Mesothelial cell of epicardium (in vitro differentiated cells): ENCODE data around the gene PLIN1. TPM values are rescaled to one million over a fixed set of nuclear protein-coding genes. Genes with fewer than 3 reads are reported as not detected.

ENCODE experiments used
- DNase-seq, 2 experiments: peaks; one replicate each; pipeline ENCODE4 v3.0.0; 2021; ENCODE audit warnings: low spot score in 2 of 2; ENCODE audit not compliant: unreplicated experiment in 2 of 2
- H3K27ac Mint-ChIP-seq: 2 replicates; pipeline ENCODE4 v1.8.0; 2021; ENCODE audit warnings: mixed read lengths
- H3K27me3 Mint-ChIP-seq: 2 replicates; pipeline ENCODE4 v1.8.0; 2021; ENCODE audit warnings: low read depth, mixed read lengths
- H3K36me3 Mint-ChIP-seq: 2 replicates; pipeline ENCODE4 v1.8.0; 2021; ENCODE audit warnings: mixed read lengths
- H3K4me1 Mint-ChIP-seq: 2 replicates; pipeline ENCODE4 v1.8.0; 2021; ENCODE audit warnings: mixed read lengths
- H3K4me3 Mint-ChIP-seq: 2 replicates; pipeline ENCODE4 v1.8.0; 2021; ENCODE audit warnings: mild to moderate bottlenecking, moderate library complexity, mixed read lengths
- H3K9me3 Mint-ChIP-seq: 2 replicates; pipeline ENCODE4 v1.8.0; 2021; ENCODE audit warnings: mixed read lengths
- CTCF ChIP-seq: fragments of 200-600 bp; sonication (generic); IDR thresholded peaks from one replicate; pipeline ENCODE4 v1.5.0; 2021; ENCODE audit warnings: antibody characterized with exemption; ENCODE audit not compliant: unreplicated experiment
- total RNA-seq: library from RNA; stranded (reverse); gene quantifications from 3 replicates; pipeline ENCODE4 v1.2.1, GENCODE V29; 2021

PLIN1 gene
- total RNA-seq, 1 donor from 2014 or later: 0.31 TPM

DNA sequence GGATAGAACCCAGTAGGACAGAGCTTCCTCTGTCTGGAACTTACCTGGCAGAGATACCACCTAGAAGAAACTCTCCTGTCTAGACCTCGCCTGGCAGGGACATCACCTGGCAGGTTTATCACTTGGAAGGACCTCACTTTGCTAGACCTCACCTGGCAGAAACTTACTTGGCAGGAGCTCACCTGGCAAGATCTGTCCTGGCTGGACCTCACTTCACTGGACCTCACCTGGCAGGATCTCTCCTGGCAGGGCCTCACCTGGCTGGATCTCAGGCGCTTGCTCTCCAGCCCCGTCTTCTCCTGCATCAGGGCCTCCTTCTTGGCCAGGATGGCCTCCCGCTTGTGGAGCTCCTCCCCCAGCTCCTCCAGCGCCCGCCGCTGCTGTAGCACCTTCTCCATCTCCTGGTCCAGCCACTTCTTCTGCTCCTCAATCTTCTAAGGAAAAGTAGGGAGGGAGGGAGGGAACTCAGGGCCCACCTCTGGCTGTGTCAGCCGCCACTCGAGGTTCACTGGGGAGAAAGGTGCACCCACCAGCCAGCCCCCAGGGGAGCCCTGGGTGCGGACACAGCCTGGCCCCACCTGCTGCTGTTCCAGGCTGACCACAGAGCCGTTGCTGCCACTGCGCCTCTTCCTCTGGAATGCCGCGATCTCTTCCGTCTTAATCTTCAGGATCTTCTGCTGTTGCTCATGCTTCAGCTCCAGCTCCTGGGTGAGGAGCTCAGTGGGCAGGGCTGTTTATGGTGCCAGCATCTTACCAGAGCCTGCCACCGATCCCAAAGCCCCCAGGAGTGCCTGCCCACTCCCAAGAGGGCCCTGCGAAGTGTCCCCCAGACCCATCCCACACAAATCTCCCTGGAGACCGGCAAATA, 46.4 kb downstream of the PLIN1 start:
- Mint-ChIP-seq H3K9me3 (peaks cover 4% of the 10 kb centered on the region), H3K27ac (no peak overlapping the region), H3K27me3 (no peaks in the 10 kb centered on the region), H3K4me1 (no peaks in the 10 kb centered on the region), H3K36me3 (peaks cover 54% of the 10 kb centered on the region), H3K4me3 (no peak overlapping the region)
- TF ChIP-seq CTCF: no peak
- DNase-seq: no peak

- Mint-ChIP-seq H3K4me3 (no peak overlapping the region), H3K9me3 (peaks cover 4% of the 10 kb centered on the region), H3K27me3 (no peaks in the 10 kb centered on the region), H3K36me3 (peaks cover 54% of the 10 kb centered on the region), H3K27ac (no peak overlapping the region), H3K4me1 (no peaks in the 10 kb centered on the region)
- no peak for DNase-seq
- TF ChIP-seq CTCF: no peak
Measured at GRCh38 chr15:89631902-89632264, 47.3 kb downstream of the PLIN1 start.

- H3K27ac Mint-ChIP-seq: no peak overlapping the region
- H3K36me3 Mint-ChIP-seq: peaks cover 59% of the 10 kb centered on the region
- H3K4me3 Mint-ChIP-seq: no peak overlapping the region
- no peaks in the 10 kb centered on the region for H3K4me1 Mint-ChIP-seq
- peaks cover 4% of the 10 kb centered on the region for H3K9me3 Mint-ChIP-seq
- DNase-seq: no peak
- TF ChIP-seq CTCF: no peak
- no peaks in the 10 kb centered on the region for H3K27me3 Mint-ChIP-seq
Measured at GRCh38 chr15:89630974-89631901, 47.9 kb downstream of the PLIN1 start.

- H3K4me1 Mint-ChIP-seq: no peaks in the 10 kb centered on the region
- DNase-seq: no peak
- H3K9me3 Mint-ChIP-seq: peaks cover 2% of the 10 kb centered on the region
- H3K36me3 Mint-ChIP-seq: peaks cover 56% of the 10 kb centered on the region
- no peak overlapping the region for H3K4me3 Mint-ChIP-seq
- no peak overlapping the region for H3K27ac Mint-ChIP-seq
- H3K27me3 Mint-ChIP-seq: no peaks in the 10 kb centered on the region
- TF ChIP-seq CTCF: no peak
Measured at GRCh38 chr15:89630260-89630659, 48.9 kb downstream of the PLIN1 start.

- Mint-ChIP-seq H3K4me3 (no peak overlapping the region), H3K36me3 (peaks cover 54% of the 10 kb centered on the region), H3K4me1 (no peaks in the 10 kb centered on the region), H3K27ac (no peak overlapping the region), H3K9me3 (no peaks in the 10 kb centered on the region), H3K27me3 (no peaks in the 10 kb centered on the region)
- no peak for DNase-seq
- no peak for TF ChIP-seq CTCF
Measured at GRCh38 chr15:89629829-89630228, 49.3 kb downstream of the PLIN1 start.
